Forelimb muscle (tissue), 1 donor: ENCODE measurements around the gene TNFRSF1A. TPM values are rescaled to one million over a fixed set of nuclear protein-coding genes. Genes with fewer than 3 reads are reported as not detected.

Experiments
- polyA plus RNA-seq: library from polyadenylated mRNA; unstranded; fragments of 120-200 nt; gene quantifications from one replicate; pipeline ENCODE4 v1.2.1, GENCODE V29; 2013; ENCODE audit not compliant: insufficient read length

TNFRSF1A gene
- polyA plus RNA-seq, 1 donor = 50.8 TPM

Other genes starting within 250 kb of the TNFRSF1A start
- gene VWF, start 217.4 kb downstream of the TNFRSF1A start, polyA plus RNA-seq = 41.9 TPM
- gene CD9, start 141.7 kb downstream of the TNFRSF1A start, polyA plus RNA-seq = 52.2 TPM
- 0.80 TPM for gene PLEKHG6, start 31.4 kb downstream of the TNFRSF1A start, polyA plus RNA-seq
- not detected for gene SCNN1A, start 33.5 kb upstream of the TNFRSF1A start, polyA plus RNA-seq
- 37.2 TPM for gene LTBR, start 42.1 kb upstream of the TNFRSF1A start, polyA plus RNA-seq
- gene CD27, start 102.9 kb upstream of the TNFRSF1A start, polyA plus RNA-seq = 1.5 TPM
- 8.0 TPM for gene TAPBPL, start 110.0 kb upstream of the TNFRSF1A start, polyA plus RNA-seq
- gene VAMP1, start 128.6 kb upstream of the TNFRSF1A start, polyA plus RNA-seq = 9.7 TPM
- 111 TPM for gene MRPL51, start 151.2 kb upstream of the TNFRSF1A start, polyA plus RNA-seq
- gene NCAPD2, start 152.0 kb upstream of the TNFRSF1A start, polyA plus RNA-seq = 32.0 TPM
- gene GAPDH, start 192.4 kb upstream of the TNFRSF1A start, polyA plus RNA-seq = 5,430 TPM
- gene IFFO1, start 214.0 kb upstream of the TNFRSF1A start, polyA plus RNA-seq = 34.7 TPM
- 26.0 TPM for gene NOP2, start 226.2 kb upstream of the TNFRSF1A start, polyA plus RNA-seq